HepG2 (cell line): ENCODE results near the gene SAMD9L. TPM values are rescaled to one million over a fixed set of nuclear protein-coding genes. Genes with fewer than 3 reads are reported as not detected.

ENCODE experiments used
- ATAC-seq: fragments of 200-7000 bp; cut with Tn5 transposase; 3 replicates; pipeline ENCODE4 v1.9.1; 2020; ENCODE audit warnings: mild to moderate bottlenecking, moderate library complexity
- BruUV-seq: library from RNA; stranded (reverse); fragments of 400-500 nt; replicated peaks from 2 replicates; lab custom pipeline; 2021; lab: Mats Ljungman, UMichigan
- CTCF ChIA-PET: fragments of 300-600 bp; formaldehyde crosslinking; extraction: SDS; loops from one replicate; lab custom pipeline; 2021; ENCODE audit warnings: low total read pairs, inconsistent platforms, low intra/inter-chr PET ratio; lab: Yijun Ruan, JAX
- POLR2A ChIA-PET: fragments of 350-600 bp; sonication (Branson Sonifier 250); formaldehyde crosslinking; loops from one replicate; lab custom pipeline; 2020; ENCODE audit warnings: antibody characterized with exemption, inconsistent platforms; lab: Yijun Ruan, JAX
- DNase-seq: peaks from one replicate; pipeline ENCODE4 v3.0.0-alpha.2; 2015; ENCODE audit warnings: low spot score
- FAIRE-seq: peaks from 3 replicates; lab custom pipeline; 2011; peaks lifted over from hg19 to GRCh38; lab: Jason Lieb, UNC
- H2AFZ ChIP-seq: one replicate; pipeline ENCODE4 v1.6.1; 2011; ENCODE audit warnings: low read length, inconsistent platforms
- H3K27ac ChIP-seq: fragments of 300-600 bp; 3 replicates; pipeline ENCODE4 v1.8.0; 2011; ENCODE audit warnings: mixed run types, mild to moderate bottlenecking, mixed read lengths, low read length, inconsistent platforms; ENCODE audit not compliant: insufficient read depth; ENCODE audit errors: extremely low read length
- H3K27me3 ChIP-seq, 2 experiments: fragments of 200-600 bp in 1 of 2; 2 replicates in 1 of 2; 3 replicates in 1 of 2; pipeline versions ENCODE4 v1.6.0 to v1.8.0; 2011; ENCODE audit warnings: low read length in 2 of 2, mild to moderate bottlenecking in 2 of 2, moderate library complexity in 2 of 2, inconsistent platforms in 1 of 2; ENCODE audit not compliant: insufficient read depth in 2 of 2, control insufficient read depth in 1 of 2
- H3K36me3 ChIP-seq, 2 experiments: fragments of 200-600 bp in 1 of 2; replicated peaks in 1 of 2; 2 replicates in 1 of 2; 3 replicates in 1 of 2; pipeline versions ENCODE4 v1.5.1 to v1.8.0; 2011; ENCODE audit warnings: low read length in 2 of 2, inconsistent platforms in 1 of 2; ENCODE audit not compliant: insufficient read depth in 2 of 2, control insufficient read depth in 1 of 2
- H3K4me1 ChIP-seq: 2 replicates; pipeline ENCODE4 v1.5.1; 2012; ENCODE audit warnings: low read length, inconsistent platforms; ENCODE audit not compliant: insufficient read depth
- H3K4me2 ChIP-seq: 2 replicates; pipeline ENCODE4 v1.6.0; 2011; ENCODE audit warnings: low read depth, low read length, inconsistent platforms
- H3K4me3 ChIP-seq, 3 experiments: fragments of 200-600 bp in 1 of 3; sonication (generic), shearing (Covaris generic) in 1 of 3; replicated peaks in 1 of 3; 2 replicates each; pipeline ENCODE4 v1.5.1; 2011 to 2016; ENCODE audit warnings: low read length in 3 of 3, inconsistent platforms in 2 of 3, low read depth in 2 of 3, mild to moderate bottlenecking in 2 of 3, control low read depth in 1 of 3, mixed read lengths in 1 of 3; ENCODE audit not compliant: insufficient read depth in 1 of 3
- H3K79me2 ChIP-seq: one replicate; pipeline ENCODE4 v1.6.1; 2011; ENCODE audit warnings: low read length, inconsistent platforms; ENCODE audit not compliant: insufficient read depth
- H3K9ac ChIP-seq: 2 replicates; pipeline ENCODE4 v1.6.0; 2011; ENCODE audit warnings: mild to moderate bottlenecking, low read depth, low read length, inconsistent platforms; ENCODE audit not compliant: insufficient read depth
- H3K9me3 ChIP-seq: 2 replicates; pipeline ENCODE4 v1.5.1; 2012; ENCODE audit warnings: mild to moderate bottlenecking, low read length
- H4K20me1 ChIP-seq: 2 replicates; pipeline ENCODE4 v1.6.0; 2011; ENCODE audit warnings: inconsistent platforms, mild to moderate bottlenecking, low read length, moderate library complexity; ENCODE audit not compliant: insufficient read depth
- CEBPZ ChIP-seq: IDR thresholded peaks from 2 replicates; pipeline ENCODE4 v1.6.1; 2012; ENCODE audit warnings: low read length, improper control_type of control experiment
- CTCF ChIP-seq: sonication (generic); formaldehyde crosslinking; IDR thresholded peaks from 2 replicates; pipeline ENCODE4 v1.5.0; 2020; ENCODE audit warnings: mild to moderate bottlenecking, missing genetic modification reagents, moderate library complexity
- SP1 ChIP-seq, 2 experiments: fragments of 450-650 bp in 1 of 2; sonication (generic) in 1 of 2; formaldehyde crosslinking in 1 of 2; IDR thresholded peaks; 2 replicates each; pipeline versions ENCODE4 v1.4.0 to v1.6.1; 2016 to 2020; ENCODE audit warnings: missing genetic modification reagents in 1 of 2
- TAF15 ChIP-seq: fragments of 200-400 bp; formaldehyde crosslinking; IDR thresholded peaks from one replicate; pipeline ENCODE4 v1.6.1; 2018; ENCODE audit warnings: mild to moderate bottlenecking, low read depth, low read length; ENCODE audit not compliant: poor library complexity, severe bottlenecking
- ZNF704 ChIP-seq: sonication (generic); formaldehyde crosslinking; IDR thresholded peaks from 2 replicates; pipeline ENCODE4 v1.8.1; 2023; ENCODE audit warnings: mild to moderate bottlenecking, inconsistent platforms, moderate library complexity, missing genetic modification reagents, borderline replicate concordance
- WGBS: methylation state at CpG from one replicate; pipeline ENCODE4 v1.1.6; 2017; ENCODE audit warnings: low lambda C conversion rate; 5-methylcytosine and 5-hydroxymethylcytosine counted together
- in situ Hi-C: cut with HindIII; loops from 2 replicates; pipeline ENCODE4 v1.10.0; 2017; ENCODE audit warnings: low pct_unique_long_range_greater_than_20kb; ENCODE audit not compliant: extremely low pct_ligation_motif_present
- intact Hi-C: fragments of 100-400 bp; cut with micrococcal nuclease; formaldehyde crosslinking; loops from one replicate; pipeline ENCODE4 v1.10.0; 2022; ENCODE audit not compliant: unreplicated experiment
- polyA plus RNA-seq, 8 experiments: library from polyadenylated mRNA; depleted of rRNA in 3 of 8; stranded (reverse) in 7 of 8; unstranded in 1 of 8; fragments of >200 nt; fragmentation: Illumina TruSeq in 4 of 8; extraction: Trizol in 4 of 8; gene quantifications; 2 replicates each; pipeline versions ENCODE4 v1.2.1 to v1.2.3, GENCODE V29; 2011 to 2016; ENCODE audit warnings: low read depth in 4 of 8, missing spikeins in 1 of 8, mixed read lengths in 1 of 8; ENCODE audit not compliant: insufficient read depth in 1 of 8
- total RNA-seq, 5 experiments: library from RNA; depleted of rRNA; stranded (reverse); fragments of >200 nt; fragmentation: Illumina TruSeq; extraction: Trizol; gene quantifications; 2 replicates each; pipeline ENCODE4 v1.2.3, GENCODE V29; 2016; ENCODE audit warnings: low read depth in 1 of 5

SAMD9L gene
- total and polyA plus RNA-seq, 2 of the 13 experiments (the other 11 are each of a cell fraction or from before 2014, with no cell fraction given), result not detected

GRCh38 chr7:93179173-93179572 lies 31.0 kb upstream of the SAMD9L start:
- no peak overlapping the region for H2AFZ ChIP-seq
- no peak overlapping the region for H3K9ac ChIP-seq
- H3K4me3 ChIP-seq, result no peak overlapping the region
- peaks cover 0 to 2% of the 10 kb centered on the region in 2 experiments; a peak in 1 of 5 replicates for H3K27me3 ChIP-seq
- BruUV-seq, result no TSS peak
- no peaks in the 10 kb centered on the region for H3K79me2 ChIP-seq
- no peaks in the 10 kb centered on the region for H4K20me1 ChIP-seq
- FAIRE-seq (no peak), DNase-seq (no peak), ATAC-seq (no peak)
- H3K9me3 ChIP-seq, result no peaks in the 10 kb centered on the region
- ChIA-PET CTCF (no interaction called here), POLR2A (no interaction called here)
- in situ Hi-C loops (no loop called here), intact Hi-C loops (no loop called here)
- no peak for TF ChIP-seq ZNF704
- no peak for TF ChIP-seq TAF15
- TF ChIP-seq SP1 (IDR thresholded peaks at IDR 0.05), result no peak
- no peak for TF ChIP-seq SP1 (CRISPR knock-in tag; IDR thresholded peaks at IDR 0.05)
- H3K27ac ChIP-seq, result no peak overlapping the region
- H3K4me1 ChIP-seq, result no peaks in the 10 kb centered on the region
- H3K36me3 ChIP-seq, result no peaks in the 10 kb centered on the region
- no peak overlapping the region for H3K4me2 ChIP-seq

GRCh38 chr7:93178213-93178612 lies 30.0 kb upstream of the SAMD9L start:
- no peak overlapping the region for H3K4me2 ChIP-seq
- no peak overlapping the region for H3K27ac ChIP-seq
- ChIA-PET CTCF (interaction anchor here (1.1 kb wide), 1 partner anchor 375 kb away, joined by 3 read pairs; no protein-coding TSS in a partner anchor), POLR2A (no interaction called here)
- H3K36me3 ChIP-seq, result no peaks in the 10 kb centered on the region
- no peak overlapping the region for H3K4me3 ChIP-seq
- peaks cover 0 to 2% of the 10 kb centered on the region in 2 experiments; a peak in 1 of 5 replicates for H3K27me3 ChIP-seq
- intact Hi-C loops, result no loop called here
- no peak overlapping the region for H2AFZ ChIP-seq
- no peak for FAIRE-seq
- in situ Hi-C loops, result no loop called here
- no peaks in the 10 kb centered on the region for H3K9me3 ChIP-seq
- no peaks in the 10 kb centered on the region for H4K20me1 ChIP-seq
- H3K4me1 ChIP-seq, result no peaks in the 10 kb centered on the region
- TF ChIP-seq CTCF (CRISPR knock-in tag) (0 out of 2 replicates have a peak, but pooled peaks have one; percentile 20), CEBPZ (no peak)
- WGBS, result 6% methylated on average over 3 of the region's 3 CpGs
- no peak for ATAC-seq
- no TSS peak for BruUV-seq
- no peak for DNase-seq
- H3K79me2 ChIP-seq, result no peaks in the 10 kb centered on the region
- H3K9ac ChIP-seq, result no peak overlapping the region
